ENCODE data around the gene ZNF428.

DNA sequence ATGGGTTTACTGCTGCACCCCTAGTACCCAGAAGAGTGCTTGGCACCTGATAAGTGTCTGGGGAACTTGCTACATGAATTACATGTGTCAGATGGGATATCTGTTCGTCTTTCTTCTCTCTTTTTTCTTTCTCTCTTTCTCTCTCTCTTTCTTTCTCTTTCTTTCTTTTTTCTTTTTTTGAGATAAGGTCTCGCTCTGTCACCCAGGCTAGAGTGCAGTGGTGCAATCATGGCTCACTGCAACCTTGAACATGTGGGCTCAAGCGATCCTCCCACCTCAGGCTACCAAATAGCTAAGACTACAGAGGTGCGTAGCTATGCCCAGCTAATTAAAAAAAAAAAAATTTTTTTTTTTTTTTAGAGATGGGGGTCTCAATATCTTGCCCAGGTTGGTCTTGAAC is 14.1 kb upstream of the ZNF428 start:
- no peak for TF ChIP-seq POLR2AphosphoS5 (IDR thresholded peaks at IDR 0.05)
- TF ChIP-seq, protein P1, sequence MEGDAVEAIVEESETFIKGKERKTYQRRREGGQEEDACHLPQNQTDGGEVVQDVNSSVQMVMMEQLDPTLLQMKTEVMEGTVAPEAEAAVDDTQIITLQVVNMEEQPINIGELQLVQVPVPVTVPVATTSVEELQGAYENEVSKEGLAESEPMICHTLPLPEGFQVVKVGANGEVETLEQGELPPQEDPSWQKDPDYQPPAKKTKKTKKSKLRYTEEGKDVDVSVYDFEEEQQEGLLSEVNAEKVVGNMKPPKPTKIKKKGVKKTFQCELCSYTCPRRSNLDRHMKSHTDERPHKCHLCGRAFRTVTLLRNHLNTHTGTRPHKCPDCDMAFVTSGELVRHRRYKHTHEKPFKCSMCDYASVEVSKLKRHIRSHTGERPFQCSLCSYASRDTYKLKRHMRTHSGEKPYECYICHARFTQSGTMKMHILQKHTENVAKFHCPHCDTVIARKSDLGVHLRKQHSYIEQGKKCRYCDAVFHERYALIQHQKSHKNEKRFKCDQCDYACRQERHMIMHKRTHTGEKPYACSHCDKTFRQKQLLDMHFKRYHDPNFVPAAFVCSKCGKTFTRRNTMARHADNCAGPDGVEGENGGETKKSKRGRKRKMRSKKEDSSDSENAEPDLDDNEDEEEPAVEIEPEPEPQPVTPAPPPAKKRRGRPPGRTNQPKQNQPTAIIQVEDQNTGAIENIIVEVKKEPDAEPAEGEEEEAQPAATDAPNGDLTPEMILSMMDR (IDR thresholded peaks at IDR 0.05) = no peak
- TF ChIP-seq EP300 (IDR thresholded peaks at IDR 0.05) = no peak

All from gastroesophageal sphincter (tissue), 3 donors.